ENCODE data around the gene C3AR1. TPM values are rescaled to one million over a fixed set of nuclear protein-coding genes. Genes with fewer than 3 reads are reported as not detected.
A peak's percentile ranks its signal among the peaks of the same experiment; 100 is the strongest.
"Not testable (repeated sequence)": the region's sequence is repeated elsewhere in the genome, so short reads cannot be mapped to it uniquely, and the experiment has no call there.

C3AR1 gene
- total RNA-seq, 2 experiments from 2014 or later: 1.1 to 1.4 TPM

DNA sequence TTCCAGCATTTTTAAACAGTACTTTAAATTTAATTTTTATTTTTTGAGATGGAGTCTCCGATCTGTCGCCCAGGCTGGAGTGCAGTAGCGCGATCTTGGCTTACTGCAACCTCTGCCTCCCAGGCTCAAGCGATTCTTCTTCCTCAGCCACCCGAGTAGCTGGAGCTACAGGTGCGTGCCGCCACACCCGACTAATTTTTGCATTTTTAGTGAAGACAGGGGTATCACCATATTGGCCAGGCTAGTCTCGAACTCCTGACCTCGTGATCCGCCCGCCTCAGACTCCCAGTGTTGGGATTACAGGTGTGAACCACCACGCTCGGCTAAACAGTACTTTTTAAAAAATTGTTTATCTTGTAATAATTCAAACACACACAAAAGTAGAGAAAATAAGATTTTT, 37.9 kb downstream of the C3AR1 start:
- Mint-ChIP-seq H3K4me3 (no peak overlapping the region), H3K27me3 (no peaks in the 10 kb centered on the region), H3K36me3 (ENCODE audit: low read depth) (peaks cover 3% of the 10 kb centered on the region), H3K4me1 (ENCODE audit: low read depth) (peaks cover 16% of the 10 kb centered on the region), H3K27ac (no peak overlapping the region), H3K9me3 (no peaks in the 10 kb centered on the region)
- DNase-seq: no peak
- POLR2A ChIA-PET: interaction anchor here (0.6 to 1.4 kb wide), 2 partner anchors 10 to 49 kb away, joined by 3 read pairs; no protein-coding TSS in a partner anchor
- CTCF ChIA-PET: interaction anchor here (0.6 to 2.3 kb wide), 7 partner anchors 8 to 95 kb away, joined by 3 to 8 read pairs (median 3); partner anchors contain the start of gene C3AR1
- TF ChIP-seq, protein P1, sequence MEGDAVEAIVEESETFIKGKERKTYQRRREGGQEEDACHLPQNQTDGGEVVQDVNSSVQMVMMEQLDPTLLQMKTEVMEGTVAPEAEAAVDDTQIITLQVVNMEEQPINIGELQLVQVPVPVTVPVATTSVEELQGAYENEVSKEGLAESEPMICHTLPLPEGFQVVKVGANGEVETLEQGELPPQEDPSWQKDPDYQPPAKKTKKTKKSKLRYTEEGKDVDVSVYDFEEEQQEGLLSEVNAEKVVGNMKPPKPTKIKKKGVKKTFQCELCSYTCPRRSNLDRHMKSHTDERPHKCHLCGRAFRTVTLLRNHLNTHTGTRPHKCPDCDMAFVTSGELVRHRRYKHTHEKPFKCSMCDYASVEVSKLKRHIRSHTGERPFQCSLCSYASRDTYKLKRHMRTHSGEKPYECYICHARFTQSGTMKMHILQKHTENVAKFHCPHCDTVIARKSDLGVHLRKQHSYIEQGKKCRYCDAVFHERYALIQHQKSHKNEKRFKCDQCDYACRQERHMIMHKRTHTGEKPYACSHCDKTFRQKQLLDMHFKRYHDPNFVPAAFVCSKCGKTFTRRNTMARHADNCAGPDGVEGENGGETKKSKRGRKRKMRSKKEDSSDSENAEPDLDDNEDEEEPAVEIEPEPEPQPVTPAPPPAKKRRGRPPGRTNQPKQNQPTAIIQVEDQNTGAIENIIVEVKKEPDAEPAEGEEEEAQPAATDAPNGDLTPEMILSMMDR (IDR thresholded peaks at IDR 0.05): no peak
- intact Hi-C loops (cut with micrococcal nuclease): no loop called here
- no peak for ATAC-seq

DNA sequence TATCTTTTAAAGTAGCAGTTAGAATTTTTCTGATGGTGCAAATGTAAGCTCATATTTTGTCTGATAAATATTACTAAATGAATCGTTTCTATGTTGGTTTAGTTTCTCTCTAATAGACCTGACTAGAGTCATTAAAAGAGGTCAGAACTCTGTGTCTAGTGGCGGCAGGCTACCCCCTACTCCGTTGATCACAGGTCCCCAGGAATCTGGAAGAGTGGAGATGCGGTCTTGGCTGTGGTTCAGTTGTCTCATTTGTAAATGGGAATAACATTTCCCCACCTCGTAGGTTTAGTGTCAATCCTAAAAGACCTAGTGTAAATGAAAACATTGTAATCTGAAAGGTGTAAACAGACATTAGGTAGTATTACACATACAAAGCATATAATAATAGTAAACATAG, 38.3 kb downstream of the C3AR1 start:
- H3K4me3 Mint-ChIP-seq: peak overlapping the region; percentile 86
- CTCF ChIA-PET: interaction anchor here (0.6 to 2.3 kb wide), 8 partner anchors 8 to 95 kb away, joined by 3 to 8 read pairs (median 3); partner anchors contain the start of gene C3AR1
- H3K27ac Mint-ChIP-seq: peak overlapping the region; percentile 98
- TF ChIP-seq, protein P1 (IDR thresholded peaks at IDR 0.05): no peak
- H3K4me1 Mint-ChIP-seq (ENCODE audit: low read depth): peaks cover 15% of the 10 kb centered on the region
- H3K36me3 Mint-ChIP-seq (ENCODE audit: low read depth): peaks cover 3% of the 10 kb centered on the region
- H3K9me3 Mint-ChIP-seq: no peaks in the 10 kb centered on the region
- DNase-seq (no peak), ATAC-seq (no peak)
- POLR2A ChIA-PET: interaction anchor here (0.6 to 1.8 kb wide), 5 partner anchors 8 to 53 kb away, joined by 3 to 6 read pairs (median 3); no protein-coding TSS in a partner anchor
- H3K27me3 Mint-ChIP-seq: no peaks in the 10 kb centered on the region
- intact Hi-C loops (cut with micrococcal nuclease): no loop called here

DNA sequence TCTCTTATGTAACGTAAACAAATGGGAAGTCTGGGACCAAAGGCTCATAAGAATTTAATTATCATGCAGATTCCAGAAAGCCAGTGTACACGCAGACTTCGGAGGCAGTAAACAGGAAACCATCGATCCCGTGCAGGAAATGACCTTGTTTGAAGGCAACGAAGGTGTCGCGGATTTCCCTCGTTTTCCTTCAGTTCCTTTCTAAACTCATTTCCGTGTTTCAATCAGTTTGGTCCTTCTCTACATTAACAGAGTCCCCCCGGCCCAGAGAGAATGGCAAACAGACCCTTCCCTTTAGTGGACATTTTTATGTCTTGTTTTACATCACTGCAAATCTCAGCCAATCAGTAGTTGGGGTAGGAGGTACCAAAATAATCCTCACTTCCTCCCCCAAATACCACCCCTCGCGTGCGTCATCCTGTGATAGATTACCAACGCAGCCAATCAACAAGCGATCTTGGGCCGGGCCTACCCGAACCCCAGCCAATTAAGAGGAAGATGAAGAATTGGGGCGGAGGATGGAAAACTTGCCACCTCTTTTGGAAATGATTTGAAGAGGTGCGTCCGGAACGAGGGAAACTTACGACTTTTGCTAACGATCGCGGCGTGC, 39.8 kb downstream of the C3AR1 start:
- H3K9me3 Mint-ChIP-seq: no peaks in the 10 kb centered on the region
- ChIA-PET CTCF (interaction anchor here (2.3 kb wide), 1 partner anchor 93 kb away, joined by 8 read pairs; no protein-coding TSS in a partner anchor), POLR2A (interaction anchor here (0.7 to 1.8 kb wide), 5 partner anchors 13 to 125 kb away, joined by 3 to 6 read pairs (median 3); no protein-coding TSS in a partner anchor)
- peak overlapping the region; percentile 98 for H3K27ac Mint-ChIP-seq
- peak; percentile 99 for DNase-seq
- peak overlapping the region; percentile 86 for H3K4me3 Mint-ChIP-seq
- H3K36me3 Mint-ChIP-seq (ENCODE audit: low read depth): peaks cover 3% of the 10 kb centered on the region
- TF ChIP-seq, protein P1 (IDR thresholded peaks at IDR 0.05): no peak
- ATAC-seq: peak; percentile 98
- no peaks in the 10 kb centered on the region for H3K27me3 Mint-ChIP-seq
- intact Hi-C loops (cut with micrococcal nuclease): no loop called here
- H3K4me1 Mint-ChIP-seq (ENCODE audit: low read depth): peaks cover 10% of the 10 kb centered on the region

DNA sequence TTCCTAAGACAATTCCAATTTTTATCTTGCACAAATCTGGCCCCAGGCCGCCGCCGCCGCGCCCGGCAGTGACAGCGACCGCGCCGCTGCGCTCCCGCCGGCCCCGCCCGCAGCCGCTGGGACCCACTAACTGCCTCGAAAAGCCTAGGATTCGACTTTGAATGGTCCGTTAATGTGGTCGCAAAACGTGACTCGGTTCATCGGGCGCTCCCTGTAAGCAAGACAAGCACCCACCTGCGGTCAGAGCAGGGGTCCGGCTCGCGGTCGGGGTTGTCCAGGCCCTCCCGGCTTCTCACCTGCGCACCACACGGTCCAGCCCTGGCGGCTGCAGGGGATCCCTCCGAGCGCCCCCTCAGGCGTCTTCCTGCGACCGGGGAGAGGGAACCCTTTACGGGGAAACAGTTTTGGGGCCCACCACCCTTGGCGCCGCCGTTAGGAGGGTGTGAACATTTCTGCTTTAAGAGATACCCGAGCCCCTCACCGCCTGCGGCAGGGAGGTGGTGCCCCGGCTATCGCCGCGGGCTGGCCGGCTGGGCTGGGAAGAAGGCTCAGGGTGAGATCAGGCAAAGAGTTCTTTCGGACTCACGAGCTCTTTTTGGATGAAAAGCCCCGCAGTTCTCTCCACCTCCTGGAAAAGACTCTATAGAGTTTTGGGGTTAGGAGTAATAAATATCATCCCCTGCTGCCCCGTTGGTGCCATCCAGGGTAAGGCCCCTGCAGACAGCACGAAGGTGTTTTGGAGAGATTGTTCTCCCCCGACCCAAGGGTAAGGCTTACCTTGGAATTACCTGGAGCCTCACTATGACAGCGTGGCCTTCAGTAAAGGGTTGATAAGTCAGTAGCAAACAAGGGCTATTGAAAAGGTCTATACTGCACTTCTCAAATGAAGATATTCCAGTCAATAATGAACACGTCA, 47.2 kb downstream of the C3AR1 start:
- H3K36me3 Mint-ChIP-seq (ENCODE audit: low read depth): no peaks in the 10 kb centered on the region
- POLR2A ChIA-PET: no interaction called here
- H3K27ac Mint-ChIP-seq: no peak overlapping the region
- ATAC-seq: peak; percentile 84
- CTCF ChIA-PET: no interaction called here
- DNase-seq: peak; percentile 63
- intact Hi-C loops (cut with micrococcal nuclease): no loop called here
- TF ChIP-seq, protein P1 (IDR thresholded peaks at IDR 0.05): no peak
- peak overlapping the region; percentile 56 for H3K4me3 Mint-ChIP-seq
- peaks cover 16% of the 10 kb centered on the region for H3K27me3 Mint-ChIP-seq
- no peaks in the 10 kb centered on the region for H3K4me1 Mint-ChIP-seq (ENCODE audit: low read depth)
- H3K9me3 Mint-ChIP-seq: no peaks in the 10 kb centered on the region

DNA sequence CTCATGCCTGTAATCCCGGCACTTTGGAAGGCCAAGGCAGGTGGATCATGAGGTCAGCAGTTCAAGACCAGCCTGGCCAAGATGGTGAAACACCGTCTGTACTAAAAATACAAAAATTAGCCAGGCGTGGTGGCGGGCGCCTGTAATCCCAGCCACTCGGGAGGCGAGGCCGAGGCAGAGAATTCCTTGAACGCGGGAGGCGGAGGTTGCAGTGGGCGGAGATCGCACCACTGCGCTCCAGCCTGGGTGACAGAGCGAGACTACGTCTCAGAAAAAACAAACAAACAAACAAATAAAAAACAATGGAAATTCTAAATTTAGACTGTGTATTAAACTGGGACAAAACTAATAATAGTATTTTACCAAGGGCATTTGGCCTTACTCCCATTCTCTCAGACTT, 47.9 kb downstream of the C3AR1 start:
- DNase-seq; POLR2A ChIA-PET; ATAC-seq; intact Hi-C loops (cut with micrococcal nuclease); H3K36me3 Mint-ChIP-seq (ENCODE audit: low read depth); H3K9me3 Mint-ChIP-seq; H3K4me1 Mint-ChIP-seq (ENCODE audit: low read depth); CTCF ChIA-PET; H3K27ac Mint-ChIP-seq: not testable (repeated sequence)
- peaks cover 16% of the 10 kb centered on the region for H3K27me3 Mint-ChIP-seq
- peak overlapping the region; percentile 56 for H3K4me3 Mint-ChIP-seq
